CD4-positive, alpha-beta T cell treated with Interleukin-21 for 1 hour (primary cell): ENCODE results near the gene TSPEAR.
A peak's percentile ranks its signal among the peaks of the same experiment; 100 is the strongest.

Source experiments
- DNase-seq: peaks from one replicate; pipeline ENCODE4 v3.0.0-alpha.2; 2020

TSPEAR gene

DNA sequence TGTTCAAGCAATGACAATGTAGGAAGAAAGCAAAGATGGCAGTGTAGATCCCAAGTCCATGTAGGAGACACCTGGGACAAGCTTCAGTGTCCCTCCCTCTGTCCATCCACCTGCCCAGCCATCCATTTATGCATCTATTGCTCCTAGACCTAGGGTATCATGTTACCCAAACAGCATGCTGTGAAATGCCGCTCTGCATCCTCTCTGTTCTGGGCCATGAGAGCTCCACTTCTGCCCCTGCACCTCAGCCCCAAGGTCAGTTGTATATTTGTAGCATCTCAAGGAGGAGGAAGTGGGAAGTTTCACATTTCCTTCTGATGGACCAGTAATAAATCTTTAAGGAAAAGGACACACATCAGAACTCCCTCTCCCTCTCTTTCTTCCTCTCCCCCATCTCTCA is 27.9 kb upstream of the TSPEAR start:
- DNase-seq, result no peak

DNA sequence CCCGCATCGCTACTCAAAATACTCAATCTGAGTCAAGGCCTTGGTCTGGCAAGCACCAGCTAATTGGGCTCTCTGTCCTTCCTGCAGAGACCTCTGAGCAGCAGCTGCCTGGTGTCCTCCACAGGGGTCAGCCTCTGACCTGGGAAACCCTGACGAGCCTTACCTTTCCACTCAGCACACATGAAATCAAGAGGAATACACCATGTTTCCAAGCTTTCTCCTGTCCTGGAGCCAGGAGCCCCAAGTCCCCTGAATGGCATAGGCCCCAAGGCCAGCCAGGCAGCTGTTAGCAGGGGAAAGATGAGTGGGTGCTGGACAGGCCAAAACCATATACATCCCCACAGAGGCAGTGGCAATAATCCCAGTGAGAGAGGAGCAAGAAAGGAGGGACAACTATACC is 27.2 kb upstream of the TSPEAR start:
- DNase-seq, result no peak

DNA sequence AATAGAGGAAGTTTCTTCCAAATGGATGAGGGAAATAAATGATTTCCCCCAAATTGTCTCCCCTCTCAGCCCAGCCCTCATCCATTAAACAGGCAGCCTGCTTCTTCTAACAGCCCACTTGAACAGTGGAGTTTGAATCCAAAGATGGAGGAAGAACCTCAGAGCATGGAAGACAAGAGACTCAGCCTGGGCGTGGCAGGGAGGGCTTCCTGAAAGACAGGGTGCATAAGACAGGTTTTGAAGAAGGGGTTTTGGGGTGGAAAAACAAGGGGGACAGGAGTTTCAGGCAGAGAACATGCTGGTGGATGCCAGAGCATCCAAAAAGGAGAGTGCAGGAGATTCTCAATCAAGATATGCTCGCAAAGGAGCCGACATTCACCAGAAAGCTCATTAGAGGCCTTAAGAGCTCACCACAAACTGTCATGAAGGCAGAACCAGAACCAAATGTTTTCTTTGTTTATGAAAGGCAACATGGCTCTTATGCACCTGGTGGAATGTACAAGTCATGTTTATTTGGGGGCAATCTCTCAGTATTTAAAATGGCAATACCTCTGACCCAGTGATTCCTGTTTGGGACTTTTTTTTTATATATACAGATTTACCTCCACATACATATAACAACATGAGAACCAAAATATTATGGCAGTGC is 26.5 kb upstream of the TSPEAR start:
- DNase-seq, result no peak

- no peak for DNase-seq
These were observed 25.1 kb upstream of the TSPEAR start for GRCh38 chr21:44736291-44737004.

DNA sequence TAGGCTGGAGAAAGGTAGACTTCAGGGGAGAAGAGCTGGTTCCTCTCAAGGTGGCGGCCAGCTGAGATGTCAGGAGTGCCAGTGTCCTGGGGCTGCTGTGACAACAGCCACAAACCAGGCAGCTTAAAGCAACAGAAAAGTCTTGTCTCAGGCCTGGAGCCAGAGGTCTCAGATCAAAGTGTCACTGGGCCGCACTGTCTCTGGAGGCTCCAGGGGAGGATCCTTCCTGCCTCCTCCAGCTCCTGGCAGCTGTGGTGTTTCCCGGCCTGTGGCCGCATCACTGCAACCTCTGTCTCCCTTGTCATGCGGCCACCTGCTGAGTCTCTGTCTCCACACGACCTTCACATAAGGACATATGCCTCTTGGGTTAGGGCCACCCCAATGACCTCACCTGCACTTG is 24.4 kb upstream of the TSPEAR start:
- DNase-seq, result no peak

DNA sequence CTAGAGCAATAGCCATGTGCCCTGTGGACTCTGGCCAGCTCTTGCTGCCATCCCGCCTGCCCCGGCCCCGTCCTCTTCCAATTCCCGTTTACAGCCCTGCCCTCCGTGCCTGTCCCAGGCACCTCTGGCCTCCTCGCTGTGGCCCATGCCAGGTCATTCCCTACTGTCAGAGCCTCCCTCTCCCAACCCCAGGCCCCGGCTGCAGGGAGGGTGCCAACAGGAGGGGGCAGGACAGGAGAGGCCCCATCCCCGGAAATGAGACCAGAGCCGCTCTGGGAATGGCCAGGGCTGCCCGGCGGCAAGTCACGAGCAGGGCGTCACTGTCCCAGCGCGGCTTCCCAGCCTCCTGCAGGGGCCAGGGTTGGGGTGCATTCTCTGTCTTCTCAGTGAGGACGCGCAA is 23.5 kb upstream of the TSPEAR start:
- DNase-seq, result no peak

DNA sequence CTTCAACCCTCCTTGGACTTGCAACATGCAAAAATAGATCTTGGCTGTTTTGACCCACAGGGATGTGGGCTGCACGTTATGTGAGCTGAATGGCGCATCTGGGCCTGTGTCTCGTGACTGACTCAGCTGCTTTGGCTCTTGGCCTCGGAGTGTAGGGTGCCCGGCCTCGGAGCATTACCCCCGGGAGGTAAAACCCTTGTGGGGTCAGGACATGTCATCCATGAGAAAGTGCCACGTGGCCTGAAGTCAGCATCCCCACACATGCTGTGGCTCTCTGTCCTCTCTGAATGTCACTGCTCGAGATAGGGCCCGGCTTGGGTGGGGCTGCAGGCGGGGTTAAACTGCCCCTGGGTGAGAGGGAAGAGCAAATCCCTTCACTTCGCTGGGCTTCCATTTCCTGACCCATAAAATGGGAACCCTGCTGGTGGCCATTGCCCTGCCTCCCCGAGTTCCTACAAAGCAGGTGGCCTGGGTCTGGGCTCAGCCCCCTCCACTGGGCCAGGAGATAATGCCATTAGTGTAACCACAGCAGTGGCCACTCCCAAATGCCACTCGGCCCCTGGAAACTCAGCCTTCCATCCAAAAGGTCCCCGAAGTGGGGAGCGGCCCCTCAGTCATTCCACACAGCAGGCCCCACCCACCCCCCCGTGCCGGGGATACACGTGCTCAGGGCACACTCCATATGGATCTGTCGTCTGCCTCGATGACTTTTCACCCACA is 22.8 kb upstream of the TSPEAR start:
- no peak for DNase-seq

DNA sequence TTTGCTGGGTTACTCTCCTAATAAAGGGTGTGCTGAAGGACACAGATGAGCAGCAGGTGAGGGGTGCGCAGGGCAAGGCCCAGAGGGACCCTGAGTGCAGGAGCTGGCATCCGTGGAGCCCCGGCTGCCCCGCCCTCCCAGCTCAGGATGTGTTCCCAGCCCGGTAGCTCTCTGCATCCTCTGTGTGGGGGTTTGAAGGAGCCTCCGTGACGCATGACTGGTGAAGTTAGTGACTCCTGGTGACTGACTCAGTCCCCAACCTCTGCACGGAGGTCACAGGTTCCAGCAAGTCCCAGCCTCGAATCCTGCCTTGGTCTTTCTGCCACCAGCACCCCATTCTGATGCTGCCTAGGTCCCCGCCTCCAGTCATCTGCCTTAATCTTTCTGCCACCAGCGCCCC is 21.6 kb upstream of the TSPEAR start:
- DNase-seq, result no peak

DNA sequence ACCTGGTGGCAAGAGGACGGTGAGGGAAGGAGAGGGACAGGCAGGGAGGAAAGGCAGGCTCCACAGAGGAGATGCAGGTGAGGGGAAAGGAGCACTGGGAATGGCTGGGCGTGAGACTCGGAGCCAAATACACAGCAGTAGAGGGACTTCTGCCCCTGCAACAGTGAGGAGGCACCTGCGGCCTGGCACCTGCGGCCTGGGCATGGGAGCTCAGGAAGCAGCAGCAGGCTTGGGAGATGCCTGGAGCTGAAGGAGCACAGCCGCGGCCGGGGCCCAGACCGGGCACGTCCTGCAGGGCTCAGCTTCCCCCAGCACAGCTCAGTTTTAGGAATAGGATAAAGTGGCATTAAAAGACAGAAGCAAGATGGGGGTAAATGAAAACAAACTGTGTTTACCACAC is 20.9 kb upstream of the TSPEAR start:
- no peak for DNase-seq

DNA sequence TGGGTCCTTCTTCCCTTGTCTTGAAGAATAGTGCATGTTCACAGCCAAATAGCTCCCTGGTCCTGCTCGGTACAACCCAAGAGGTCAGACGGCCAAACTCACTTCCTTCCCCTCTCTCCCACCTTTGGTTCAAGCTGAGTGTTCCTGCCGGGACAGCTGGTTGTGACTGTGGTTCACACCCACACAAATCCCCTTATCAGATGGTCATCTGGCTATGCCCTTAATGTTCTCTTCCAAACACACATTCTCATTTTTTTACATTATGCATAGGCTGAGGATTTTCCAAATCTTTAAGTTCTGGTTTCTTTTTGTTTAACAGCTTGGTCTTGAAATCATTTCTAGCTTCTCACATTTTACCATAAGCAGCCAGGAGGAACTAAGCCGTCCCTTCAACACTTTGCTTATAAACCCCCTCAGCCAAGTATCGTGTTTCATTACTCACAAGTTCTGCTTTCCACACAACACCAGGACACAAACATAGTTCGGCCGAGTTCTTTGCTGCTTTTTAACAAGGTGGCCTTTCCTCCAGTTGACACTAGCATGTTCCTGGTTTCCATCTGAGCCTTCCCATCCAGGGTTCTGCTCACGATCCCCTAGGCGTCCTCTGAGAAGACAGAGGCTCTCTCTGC is 19.7 kb upstream of the TSPEAR start:
- DNase-seq, result no peak

GRCh38 chr21:44730028-44730395 is 18.6 kb upstream of the TSPEAR start:
- DNase-seq, result no peak

DNA sequence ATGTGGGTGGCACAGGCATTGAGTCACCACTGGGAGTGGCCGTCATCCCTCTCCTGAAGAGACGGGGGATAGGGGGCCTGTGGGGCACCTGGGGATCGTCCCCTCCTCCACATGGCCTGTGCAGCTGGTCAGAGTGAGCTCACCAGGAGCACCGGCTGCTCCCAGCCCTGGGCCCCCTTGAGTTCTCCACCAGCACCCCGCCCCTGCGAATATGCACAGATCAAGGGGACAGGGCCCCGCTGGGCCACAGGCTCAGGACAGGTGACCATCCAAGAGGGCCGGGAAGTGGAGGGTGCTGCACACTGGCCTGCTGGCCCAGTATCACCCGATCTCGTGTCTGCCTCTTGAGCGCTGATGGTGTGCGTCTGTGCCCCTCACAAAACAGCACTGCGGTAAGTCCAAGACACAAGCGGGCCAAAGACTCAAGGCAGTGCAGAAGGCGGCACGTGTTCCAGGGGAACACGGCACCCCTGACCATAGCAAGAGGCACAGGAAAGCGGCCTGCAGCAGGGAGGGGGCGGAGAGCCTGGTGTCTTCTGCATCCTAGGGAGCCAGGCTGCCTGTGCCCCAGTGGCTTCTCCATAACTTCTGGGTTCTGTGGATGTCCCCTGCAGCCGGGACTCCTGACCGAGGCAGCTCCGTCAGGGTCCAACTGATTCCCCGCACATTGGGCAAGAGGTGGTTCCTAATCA is 18.1 kb upstream of the TSPEAR start:
- DNase-seq, result no peak

- DNase-seq, result no peak
These were observed 17.3 kb upstream of the TSPEAR start for GRCh38 chr21:44728716-44729115.

- no peak for DNase-seq
These were observed 16.4 kb upstream of the TSPEAR start for GRCh38 chr21:44727757-44728156.

GRCh38 chr21:44727321-44727720 is 15.9 kb upstream of the TSPEAR start:
- DNase-seq, result no peak

GRCh38 chr21:44726826-44727225 is 15.5 kb upstream of the TSPEAR start:
- no peak for DNase-seq

GRCh38 chr21:44724926-44725325 is 13.6 kb upstream of the TSPEAR start:
- no peak for DNase-seq

DNA sequence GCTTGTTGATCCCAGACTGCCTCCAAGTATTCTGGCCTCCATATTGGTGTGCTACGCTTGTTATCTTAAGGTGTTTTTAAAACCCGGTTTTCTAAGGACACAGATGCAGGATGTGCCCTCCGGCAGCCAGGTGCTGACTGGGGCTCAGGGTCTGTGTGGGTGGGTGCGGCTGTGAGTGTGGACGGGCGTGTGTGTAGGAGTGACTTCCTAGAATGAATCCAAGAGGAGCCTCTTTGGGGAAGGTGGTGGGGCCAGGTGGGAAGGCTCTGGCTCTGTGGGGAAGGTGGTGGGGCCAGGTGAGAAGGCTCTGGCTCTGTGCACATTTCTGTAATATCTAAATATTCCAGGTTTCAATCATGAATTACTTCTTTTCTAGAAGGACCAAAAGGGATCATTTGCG is 12.8 kb upstream of the TSPEAR start:
- DNase-seq, result no peak

DNA sequence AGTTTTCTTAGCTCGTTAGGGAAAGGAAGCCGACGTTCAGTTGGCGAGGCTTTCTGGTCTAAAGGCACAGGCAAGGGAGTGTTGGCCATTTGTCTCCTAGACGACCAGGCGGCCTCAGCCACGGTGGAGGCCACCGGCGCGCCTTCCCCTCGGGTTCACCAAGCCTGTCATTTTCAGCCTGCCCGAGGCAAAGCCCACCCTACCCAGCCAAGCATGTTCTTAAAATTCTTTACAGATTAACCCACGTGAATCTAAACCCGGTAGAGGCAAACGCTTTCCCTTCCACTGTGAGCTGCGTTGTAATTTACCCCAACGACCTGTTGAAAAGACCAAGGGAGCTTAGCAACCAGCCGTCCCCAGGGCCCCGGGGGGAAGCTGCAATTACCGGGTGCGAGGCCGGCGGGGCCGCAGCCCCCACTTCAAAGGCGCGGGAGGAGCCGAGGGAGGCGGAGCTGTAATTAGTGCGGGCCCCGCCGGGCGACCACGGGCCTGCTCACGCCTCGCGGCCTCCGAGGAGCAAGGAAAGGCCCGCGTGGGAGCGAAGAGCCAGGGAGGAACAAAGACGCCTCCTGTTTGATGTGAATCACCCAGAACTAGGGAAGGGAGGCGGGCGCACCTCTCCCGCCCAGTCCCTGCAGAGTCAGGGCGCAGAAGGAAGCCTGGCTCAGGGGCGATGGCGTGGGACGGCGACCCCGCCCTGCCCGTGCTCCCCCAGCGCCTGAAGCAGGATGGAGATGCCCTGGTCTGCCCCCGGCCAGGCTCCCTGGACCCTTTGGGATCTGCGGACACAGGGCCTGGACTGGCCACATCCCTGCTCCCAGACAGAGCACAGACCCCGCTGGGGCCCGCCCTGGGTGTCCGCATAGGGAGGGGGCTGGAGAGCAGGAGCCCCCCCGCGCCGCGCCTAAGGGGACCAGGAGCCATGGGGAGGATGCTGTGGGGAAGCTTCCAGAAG is 12.1 kb upstream of the TSPEAR start:
- DNase-seq, result peak; percentile 27

DNA sequence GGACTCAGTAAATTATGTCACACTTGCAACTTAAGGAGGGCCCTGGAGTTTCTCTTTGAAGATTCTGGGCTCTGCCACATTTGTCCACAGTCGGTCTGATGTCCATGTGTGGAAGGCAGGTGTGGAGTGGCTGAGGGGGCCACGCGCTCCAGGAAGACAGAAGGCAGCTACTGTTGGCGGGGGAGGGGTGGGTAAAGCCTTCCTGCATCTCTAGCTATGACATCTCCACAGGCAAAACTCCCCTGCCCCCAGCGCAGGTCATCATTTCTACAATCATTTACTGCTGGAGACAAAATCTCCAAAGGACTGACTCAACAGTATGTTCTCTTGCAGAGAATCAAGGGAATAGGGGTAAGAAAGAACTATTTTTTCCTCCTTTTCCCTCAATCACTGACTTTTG is 11.4 kb upstream of the TSPEAR start:
- DNase-seq, result no peak

- DNase-seq, result no peak
These were observed 8.8 kb upstream of the TSPEAR start for GRCh38 chr21:44720170-44720569.

GRCh38 chr21:44718571-44718970 is 7.2 kb upstream of the TSPEAR start:
- no peak for DNase-seq
